D721Med (cell line): ENCODE results near the gene SAFB.

Experiments
- DNase-seq: peaks from one replicate; pipeline ENCODE4 v3.0.0; 2011; ENCODE audit warnings: low spot score; ENCODE audit not compliant: insufficient read length
- FAIRE-seq: peaks from 2 replicates; lab custom pipeline; 2011; peaks lifted over from hg19 to GRCh38; lab: Jason Lieb, UNC
- TF ChIP-seq, protein P1 (sequence below): IDR thresholded peaks from 2 replicates; pipeline ENCODE4 v1.5.1; 2012; ENCODE audit warnings: mild to moderate bottlenecking, control low read depth; ENCODE audit not compliant: insufficient read depth; ENCODE audit errors: missing control alignments

The SAFB gene

GRCh38 chr19:5690125-5690954 lies 67.5 kb downstream of the SAFB start, which contains the start of gene RPL36:
RPL36 (plus strand) TSS chr19:5690295; CDS start chr19:5690508, 213 bp downstream.
- peak; percentile 96 for DNase-seq
- no peak for FAIRE-seq
- TF ChIP-seq, protein P1, sequence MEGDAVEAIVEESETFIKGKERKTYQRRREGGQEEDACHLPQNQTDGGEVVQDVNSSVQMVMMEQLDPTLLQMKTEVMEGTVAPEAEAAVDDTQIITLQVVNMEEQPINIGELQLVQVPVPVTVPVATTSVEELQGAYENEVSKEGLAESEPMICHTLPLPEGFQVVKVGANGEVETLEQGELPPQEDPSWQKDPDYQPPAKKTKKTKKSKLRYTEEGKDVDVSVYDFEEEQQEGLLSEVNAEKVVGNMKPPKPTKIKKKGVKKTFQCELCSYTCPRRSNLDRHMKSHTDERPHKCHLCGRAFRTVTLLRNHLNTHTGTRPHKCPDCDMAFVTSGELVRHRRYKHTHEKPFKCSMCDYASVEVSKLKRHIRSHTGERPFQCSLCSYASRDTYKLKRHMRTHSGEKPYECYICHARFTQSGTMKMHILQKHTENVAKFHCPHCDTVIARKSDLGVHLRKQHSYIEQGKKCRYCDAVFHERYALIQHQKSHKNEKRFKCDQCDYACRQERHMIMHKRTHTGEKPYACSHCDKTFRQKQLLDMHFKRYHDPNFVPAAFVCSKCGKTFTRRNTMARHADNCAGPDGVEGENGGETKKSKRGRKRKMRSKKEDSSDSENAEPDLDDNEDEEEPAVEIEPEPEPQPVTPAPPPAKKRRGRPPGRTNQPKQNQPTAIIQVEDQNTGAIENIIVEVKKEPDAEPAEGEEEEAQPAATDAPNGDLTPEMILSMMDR, result peak; percentile 93

- TF ChIP-seq, protein P1, result no peak
- FAIRE-seq (no peak), DNase-seq (no peak)
These were observed 68.3 kb downstream of the SAFB start for GRCh38 chr19:5690955-5691821.

DNA sequence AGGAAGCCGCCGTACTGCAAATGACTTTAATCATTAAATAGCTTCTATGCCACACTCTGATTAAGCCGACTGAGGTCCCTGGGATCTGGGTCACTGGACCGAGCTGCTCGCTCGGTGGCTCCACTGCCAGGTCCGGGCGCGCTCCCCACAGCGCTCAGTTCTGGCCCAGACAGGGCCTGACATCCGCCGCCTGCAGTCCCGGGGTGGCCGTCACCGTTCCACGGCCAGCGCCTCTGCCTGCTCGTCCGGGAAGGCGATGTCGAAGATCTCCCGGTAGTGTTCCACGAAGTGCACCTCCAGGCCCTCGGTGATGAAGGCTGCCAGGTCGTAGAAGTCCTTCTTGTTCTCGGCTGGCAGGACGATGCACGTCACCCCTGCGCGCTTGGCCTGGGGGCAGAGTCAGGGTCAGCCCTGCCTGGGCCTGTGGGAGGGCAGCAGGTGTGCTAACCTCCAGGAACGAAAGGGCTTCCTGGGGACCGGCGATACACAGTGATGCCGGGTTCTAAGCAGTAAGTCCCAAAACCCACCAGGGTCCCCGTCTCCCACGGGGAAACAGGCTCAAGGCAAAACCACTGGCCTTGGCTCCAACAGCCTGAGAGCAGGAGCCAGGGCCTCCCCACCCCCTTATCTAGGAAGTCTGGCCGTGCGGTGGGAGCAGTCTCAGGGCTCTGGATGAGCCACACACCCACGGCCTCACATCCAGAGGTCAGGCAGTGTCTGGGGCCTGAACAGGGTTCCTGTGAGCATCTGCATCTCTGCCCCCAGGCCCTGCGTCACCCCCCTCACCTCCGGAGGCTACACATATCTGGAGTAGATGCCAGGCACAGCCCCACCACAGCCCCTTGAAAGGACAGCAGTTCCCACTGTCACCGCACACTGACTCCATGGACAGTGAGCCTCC lies 69.2 kb downstream of the SAFB start:
- no peak for FAIRE-seq
- TF ChIP-seq, protein P1, result no peak
- no peak for DNase-seq

- FAIRE-seq (no peak), DNase-seq (no peak)
- TF ChIP-seq, protein P1, result no peak
These were observed 69.9 kb downstream of the SAFB start for GRCh38 chr19:5692723-5693194.

GRCh38 chr19:5693195-5694166 lies 70.6 kb downstream of the SAFB start:
- TF ChIP-seq, protein P1, result no peak
- no peak for FAIRE-seq
- no peak for DNase-seq
